NOMO-1 treated with DMSO at 0.1 percent for 48 hours (cell line): ENCODE measurements around the gene ILK.

Source experiments
- DNase-seq: peaks from one replicate; lab custom pipeline; 2025; ENCODE audit not compliant: unreplicated experiment; lab: John Stamatoyannopoulos, UW

Gene ILK

GRCh38 chr11:6633422-6634408 is 30.1 kb downstream of the ILK start:
- DNase-seq, result no peak

GRCh38 chr11:6634534-6634933 is 31.0 kb downstream of the ILK start:
- no peak for DNase-seq

GRCh38 chr11:6635082-6635932 is 31.7 kb downstream of the ILK start:
- peak; percentile 94 for DNase-seq

- no peak for DNase-seq
These were observed 32.9 kb downstream of the ILK start for GRCh38 chr11:6636480-6636879.

GRCh38 chr11:6637871-6638270 is 34.3 kb downstream of the ILK start:
- no peak for DNase-seq

GRCh38 chr11:6638429-6638828 is 34.9 kb downstream of the ILK start:
- no peak for DNase-seq

GRCh38 chr11:6640036-6640984 is 36.7 kb downstream of the ILK start:
- no peak for DNase-seq

GRCh38 chr11:6640985-6641701 is 37.6 kb downstream of the ILK start:
- DNase-seq, result no peak

- DNase-seq, result no peak
These were observed 39.4 kb downstream of the ILK start for GRCh38 chr11:6642957-6643356.

- no peak for DNase-seq
These were observed 42.5 kb downstream of the ILK start for GRCh38 chr11:6646071-6646470.

GRCh38 chr11:6646576-6646917 is 43.0 kb downstream of the ILK start:
- DNase-seq, result no peak

- peak; percentile 85 for DNase-seq
These were observed 43.5 kb downstream of the ILK start for GRCh38 chr11:6646918-6647679.

GRCh38 chr11:6647836-6648235 is 44.3 kb downstream of the ILK start:
- DNase-seq, result no peak

GRCh38 chr11:6648501-6648900 is 44.9 kb downstream of the ILK start:
- peak; percentile 56 for DNase-seq

GRCh38 chr11:6650104-6650503 is 46.5 kb downstream of the ILK start:
- DNase-seq, result no peak

GRCh38 chr11:6650980-6651379 is 47.4 kb downstream of the ILK start:
- no peak for DNase-seq

GRCh38 chr11:6652182-6652581 is 48.6 kb downstream of the ILK start:
- no peak for DNase-seq

GRCh38 chr11:6653097-6653496 is 49.5 kb downstream of the ILK start:
- DNase-seq, result no peak

- no peak for DNase-seq
These were observed 50.1 kb downstream of the ILK start for GRCh38 chr11:6653656-6654055.
